Measurements from ENCODE around the gene C4orf54.

The C4orf54 gene

DNA sequence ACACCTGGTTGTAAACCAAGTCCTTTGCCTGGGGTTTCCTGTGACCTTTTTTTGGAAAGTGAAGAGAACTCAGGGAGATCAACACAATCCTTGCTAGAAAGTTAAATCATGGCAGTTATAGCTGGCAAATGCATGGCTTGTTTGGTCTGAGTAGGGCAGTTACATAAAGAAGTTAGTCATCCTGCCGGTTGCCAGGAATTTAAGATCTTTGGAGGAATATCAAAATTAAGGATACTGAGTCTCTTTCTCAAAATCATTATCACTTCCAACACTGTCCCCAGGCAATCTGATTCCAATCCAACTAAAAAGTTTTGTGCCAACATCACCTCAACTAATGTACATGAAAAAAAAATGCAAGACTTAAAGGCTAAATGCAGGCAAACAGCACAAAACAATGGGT, 40.3 kb downstream of the C4orf54 start:
- DNase-seq (ENCODE audit: low spot score): no peak

GRCh38 chr4:99615170-99615820, 42.3 kb downstream of the C4orf54 start:
- DNase-seq (ENCODE audit: low spot score): no peak

DNA sequence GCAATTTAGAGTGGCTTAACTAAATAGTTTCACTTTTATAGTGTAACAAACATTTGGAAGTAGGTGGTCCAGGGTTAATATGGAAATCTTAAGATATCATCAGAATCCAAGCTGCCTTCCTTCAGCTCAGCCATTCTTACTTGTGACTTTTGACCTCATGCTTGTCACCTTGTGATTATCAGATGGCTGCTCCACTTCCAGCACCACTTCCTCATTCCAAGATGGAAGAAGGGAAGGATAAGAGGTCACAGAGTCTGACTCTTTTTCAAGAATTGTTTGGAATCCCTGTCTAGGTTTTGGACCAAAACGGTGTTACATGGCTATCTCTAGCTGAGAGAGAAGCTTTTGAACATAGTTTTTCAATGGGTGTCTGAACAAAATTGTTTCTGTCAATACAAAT, 43.1 kb downstream of the C4orf54 start:
- no peak for DNase-seq (ENCODE audit: low spot score)

DNA sequence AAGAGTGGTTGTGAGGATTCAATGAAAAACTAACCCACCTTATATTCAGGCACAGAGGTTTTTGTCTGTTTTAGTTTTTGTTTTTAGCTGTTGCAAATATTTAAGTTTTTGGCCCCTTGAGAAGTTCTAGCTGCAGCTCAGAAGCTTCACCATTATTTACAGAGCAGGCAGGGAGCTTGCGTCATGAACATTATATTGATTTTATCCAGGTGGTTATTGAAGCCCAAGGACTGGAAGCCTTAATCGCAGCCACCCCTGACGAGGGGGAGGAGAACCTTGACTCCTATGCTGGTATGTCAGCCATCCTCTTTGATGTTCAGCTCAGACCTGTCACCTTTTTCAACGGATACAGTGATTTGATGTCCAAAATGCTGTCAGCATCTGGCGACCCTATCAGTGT, 44.9 kb downstream of the C4orf54 start:
- no peak for DNase-seq (ENCODE audit: low spot score)

GRCh38 chr4:99612281-99612680, 45.3 kb downstream of the C4orf54 start:
- no peak for DNase-seq (ENCODE audit: low spot score)

- DNase-seq (ENCODE audit: low spot score): no peak
These were observed 46.9 kb downstream of the C4orf54 start for GRCh38 chr4:99610605-99611175.

GRCh38 chr4:99608417-99608816, 49.2 kb downstream of the C4orf54 start:
- no peak for DNase-seq (ENCODE audit: low spot score)

Data from hepatic stellate cell (primary cell).